T-cell (primary cell): ENCODE results near the gene KRT36. TPM values are rescaled to one million over a fixed set of nuclear protein-coding genes. Genes with fewer than 3 reads are reported as not detected.

Experiments
- total RNA-seq, 35 experiments: library from RNA in 6 of 35; stranded (reverse) in 6 of 35; fragments of 120-200 nt in 1 of 35; gene quantifications; one replicate each; pipeline versions ENCODE4 v1.2.1 to v1.2.4 and lab custom pipeline; 2013 to 2026

Gene KRT36
- total RNA-seq, 5 donors from 2014 or later (not counting 1 experiment from before 2014, with no cell fraction given) = not detected

Other genes with a start within 250 kb of the KRT36 start
- gene KRTAP9-4, start 240.2 kb downstream of the KRT36 start, total RNA-seq = not detected
- not detected for gene KRTAP9-9, start 234.5 kb downstream of the KRT36 start, total RNA-seq
- not detected for gene KRTAP9-6, start 224.5 kb downstream of the KRT36 start, total RNA-seq
- not detected for gene KRTAP9-7, start 214.2 kb downstream of the KRT36 start, total RNA-seq
- gene KRTAP29-1, start 187.1 kb downstream of the KRT36 start, total RNA-seq = under 1 TPM in 2 of 5 donors, not detected in 3; 0.43 to 0.84 TPM
- 1 to 10 TPM in 1 of 5 donors, under 1 TPM in 3, not detected in 1; 0.16 to 1.1 (median 0.45) TPM for gene KRTAP16-1, start 180.6 kb downstream of the KRT36 start, total RNA-seq
- not detected for gene KRTAP17-1, start 174.2 kb downstream of the KRT36 start, total RNA-seq
- gene KRT33A, start 139.1 kb downstream of the KRT36 start, total RNA-seq = not detected
- not detected for gene KRT33B, start 120.1 kb downstream of the KRT36 start, total RNA-seq
- gene KRT34, start 107.6 kb downstream of the KRT36 start, total RNA-seq = not detected
- not detected for gene KRT31, start 92.3 kb downstream of the KRT36 start, total RNA-seq
- gene KRT37, start 65.3 kb downstream of the KRT36 start, total RNA-seq = not detected
- not detected for gene KRT38, start 48.9 kb downstream of the KRT36 start, total RNA-seq
- not detected for gene KRT32, start 22.5 kb downstream of the KRT36 start, total RNA-seq
- not detected for gene KRT35, start 8.8 kb downstream of the KRT36 start, total RNA-seq
- gene KRT13, start 15.7 kb upstream of the KRT36 start, total RNA-seq = not detected
- gene KRT15, start 29.0 kb upstream of the KRT36 start, total RNA-seq = under 1 TPM in 2 of 5 donors, not detected in 3; 0.18 to 0.63 TPM
- gene KRT19, start 38.4 kb upstream of the KRT36 start, total RNA-seq = 1 to 10 TPM in 3 of 5 donors, not detected in 2; 3.8 to 4.8 (median 4.1) TPM
- not detected for gene KRT9, start 82.1 kb upstream of the KRT36 start, total RNA-seq
- not detected for gene KRT14, start 97.0 kb upstream of the KRT36 start, total RNA-seq
- gene KRT16, start 122.9 kb upstream of the KRT36 start, total RNA-seq = not detected
- gene KRT17, start 134.7 kb upstream of the KRT36 start, total RNA-seq = not detected
- gene EIF1, start 199.0 kb upstream of the KRT36 start, total RNA-seq = 1,000 to 10,000 TPM in 2 of 5 donors, 100 to 1,000 TPM in 3; 962 to 2,431 (median 988) TPM
- gene GAST, start 222.4 kb upstream of the KRT36 start, total RNA-seq = not detected
- gene HAP1, start 244.7 kb upstream of the KRT36 start, total RNA-seq = under 1 TPM in 3 of 5 donors, not detected in 2; 0.49 to 0.63 (median 0.53) TPM